ENCODE results near the gene NECTIN2.

NECTIN2 gene

DNA sequence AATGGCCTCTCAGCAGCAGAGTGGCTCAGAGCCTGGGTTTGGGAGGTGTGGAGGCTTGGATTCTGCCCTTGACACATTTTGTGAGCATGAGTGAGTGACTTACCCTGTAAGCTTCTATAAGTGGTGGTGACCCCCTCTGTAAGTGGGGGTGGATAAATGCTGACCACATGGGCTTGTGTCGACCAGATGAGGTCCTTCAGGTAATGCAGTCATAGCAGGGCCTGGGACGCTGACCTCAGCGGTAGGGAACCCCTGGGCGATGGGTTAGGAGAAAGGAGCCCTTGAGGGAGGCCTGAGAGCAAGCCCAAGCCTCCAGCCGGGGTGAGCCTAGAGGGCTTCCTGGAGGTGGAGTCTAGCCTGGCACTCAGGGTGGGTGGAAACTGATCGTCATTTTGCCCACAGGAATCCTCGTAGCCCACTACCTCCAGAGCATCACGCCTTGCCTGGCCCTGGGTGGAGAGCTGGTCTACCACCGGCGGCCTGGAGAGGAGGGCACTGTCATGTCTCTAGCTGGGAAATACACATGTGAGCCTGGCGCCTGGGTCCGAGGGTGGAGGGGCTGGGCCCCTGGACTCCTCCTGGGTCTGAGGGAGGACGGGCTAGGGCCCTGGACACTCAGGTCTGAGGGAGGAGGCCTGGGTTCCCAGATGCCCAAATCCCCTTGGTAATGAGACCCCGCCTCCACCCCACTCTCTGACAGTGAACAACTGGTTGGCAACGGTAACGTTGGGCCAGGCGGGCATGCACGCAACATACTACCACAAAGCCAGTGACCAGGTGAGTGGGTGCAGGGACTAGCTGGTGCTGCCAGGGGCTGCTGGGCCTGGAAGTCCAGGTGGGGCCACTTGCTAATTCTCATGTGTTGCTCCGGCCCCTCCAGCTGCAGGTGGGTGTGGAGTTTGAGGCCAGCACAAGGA is 54.5 kb downstream of the NECTIN2 start:
- Histone ChIP-seq H3K27ac (ENCODE audit: low read length) (no peak overlapping the region), H3K4me3 (ENCODE audit: low read length in 2 of 2) (no peak overlapping the region), H3K9ac (ENCODE audit: low read length in 2 of 2) (no peak overlapping the region), H3K9me3 (ENCODE audit: control insufficient read depth in 2 of 2, low read length in 2 of 2) (no peaks in the 10 kb centered on the region), H3K4me1 (ENCODE audit: control insufficient read depth, insufficient read depth, low read length) (no peaks in the 10 kb centered on the region), H3K27me3 (ENCODE audit: control insufficient read depth in 1 of 2, insufficient read depth in 2 of 2, low read length in 2 of 2) (peaks cover 3 to 10% of the 10 kb centered on the region in 2 donors), H3K36me3 (ENCODE audit: control insufficient read depth in 2 of 2, insufficient read depth in 2 of 2, low read length in 2 of 2) (peaks cover 33 to 41% of the 10 kb centered on the region in 2 donors)

DNA sequence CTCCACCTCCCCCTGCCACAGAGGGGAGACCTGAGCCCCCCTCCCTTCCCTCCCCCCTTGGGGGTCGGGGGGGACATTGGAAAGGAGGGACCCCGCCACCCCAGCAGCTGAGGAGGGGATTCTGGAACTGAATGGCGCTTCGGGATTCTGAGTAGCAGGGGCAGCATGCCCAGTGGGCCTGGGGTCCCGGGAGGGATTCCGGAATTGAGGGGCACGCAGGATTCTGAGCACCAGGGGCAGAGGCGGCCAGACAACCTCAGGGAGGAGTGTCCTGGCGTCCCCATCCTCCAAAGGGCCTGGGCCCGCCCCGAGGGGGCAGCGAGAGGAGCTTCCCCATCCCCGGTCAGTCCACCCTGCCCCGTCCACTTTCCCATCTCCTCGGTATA is 57.1 kb downstream of the NECTIN2 start:
- Histone ChIP-seq H3K4me1 (ENCODE audit: control insufficient read depth, insufficient read depth, low read length) (peaks cover 3% of the 10 kb centered on the region), H3K27ac (ENCODE audit: low read length) (no peak overlapping the region), H3K36me3 (ENCODE audit: control insufficient read depth in 2 of 2, insufficient read depth in 2 of 2, low read length in 2 of 2) (peaks cover 11 to 20% of the 10 kb centered on the region in 2 donors)

DNA sequence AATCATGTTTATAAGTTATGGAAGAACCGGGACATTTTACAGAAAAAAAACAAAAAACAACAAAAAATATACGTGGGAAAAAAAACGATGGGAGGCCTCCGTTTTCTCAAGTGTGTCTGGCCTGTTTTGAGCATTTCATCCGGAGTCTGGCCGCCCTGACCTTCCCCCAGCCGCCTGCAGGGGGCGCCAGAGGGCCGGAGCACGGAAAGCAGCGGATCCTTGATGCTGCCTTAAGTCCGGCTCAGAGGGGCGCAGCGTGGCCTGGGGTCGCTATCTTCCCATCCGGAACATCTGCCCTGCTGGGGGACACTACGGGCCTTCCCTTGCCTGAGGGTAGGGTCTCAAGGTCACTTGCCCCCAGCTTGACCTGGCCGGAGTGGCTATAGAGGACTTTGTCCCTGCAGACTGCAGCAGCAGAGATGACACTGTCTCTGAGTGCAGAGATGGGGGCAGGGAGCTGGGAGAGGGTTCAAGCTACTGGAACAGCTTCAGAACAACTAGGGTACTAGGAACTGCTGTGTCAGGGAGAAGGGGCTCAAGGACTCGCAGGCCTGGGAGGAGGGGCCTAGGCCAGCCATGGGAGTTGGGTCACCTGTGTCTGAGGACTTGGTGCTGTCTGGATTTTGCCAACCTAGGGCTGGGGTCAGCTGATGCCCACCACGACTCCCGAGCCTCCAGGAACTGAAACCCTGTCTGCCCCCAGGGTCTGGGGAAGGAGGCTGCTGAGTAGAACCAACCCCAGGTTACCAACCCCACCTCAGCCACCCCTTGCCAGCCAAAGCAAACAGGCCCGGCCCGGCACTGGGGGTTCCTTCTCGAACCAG is 57.7 kb downstream of the NECTIN2 start:
- peaks cover 3% of the 10 kb centered on the region for H3K4me1 ChIP-seq (ENCODE audit: control insufficient read depth, insufficient read depth, low read length)
- H3K27ac ChIP-seq (ENCODE audit: low read length) = no peak overlapping the region
- peak overlapping the region in 1 of 2 donors; percentile 8 for H3K4me3 ChIP-seq (ENCODE audit: low read length in 2 of 2)
- H3K9me3 ChIP-seq (ENCODE audit: control insufficient read depth in 2 of 2, low read length in 2 of 2) = no peaks in the 10 kb centered on the region
- no peak overlapping the region for H3K9ac ChIP-seq (ENCODE audit: low read length in 2 of 2)
- peaks cover 22% of the 10 kb centered on the region in 2 donors for H3K27me3 ChIP-seq (ENCODE audit: control insufficient read depth in 1 of 2, insufficient read depth in 2 of 2, low read length in 2 of 2)
- H3K36me3 ChIP-seq (ENCODE audit: control insufficient read depth in 2 of 2, insufficient read depth in 2 of 2, low read length in 2 of 2) = peaks cover 11 to 19% of the 10 kb centered on the region in 2 donors

More for the DNA sequence above, 57.1 kb downstream of the NECTIN2 start:
- Histone ChIP-seq H3K9me3 (ENCODE audit: control insufficient read depth in 2 of 2, low read length in 2 of 2) (no peaks in the 10 kb centered on the region), H3K9ac (ENCODE audit: low read length in 2 of 2) (no peak overlapping the region), H3K27me3 (ENCODE audit: control insufficient read depth in 1 of 2, insufficient read depth in 2 of 2, low read length in 2 of 2) (peaks cover 22% of the 10 kb centered on the region in 2 donors), H3K4me3 (ENCODE audit: low read length in 2 of 2) (no peak overlapping the region)

DNA sequence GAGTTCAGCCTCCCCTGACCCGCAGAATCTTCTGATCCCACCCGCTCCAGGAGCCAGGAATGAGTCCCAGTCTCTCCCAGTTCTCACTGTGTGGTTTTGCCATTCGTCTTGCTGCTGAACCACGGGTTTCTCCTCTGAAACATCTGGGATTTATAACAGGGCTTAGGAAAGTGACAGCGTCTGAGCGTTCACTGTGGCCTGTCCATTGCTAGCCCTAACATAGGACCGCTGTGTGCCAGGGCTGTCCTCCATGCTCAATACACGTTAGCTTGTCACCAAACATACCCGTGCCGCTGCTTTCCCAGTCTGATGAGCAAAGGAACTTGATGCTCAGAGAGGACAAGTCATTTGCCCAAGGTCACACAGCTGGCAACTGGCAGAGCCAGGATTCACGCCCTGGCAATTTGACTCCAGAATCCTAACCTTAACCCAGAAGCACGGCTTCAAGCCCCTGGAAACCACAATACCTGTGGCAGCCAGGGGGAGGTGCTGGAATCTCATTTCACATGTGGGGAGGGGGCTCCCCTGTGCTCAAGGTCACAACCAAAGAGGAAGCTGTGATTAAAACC is 58.4 kb downstream of the NECTIN2 start:
- H3K9me3 ChIP-seq (ENCODE audit: control insufficient read depth in 2 of 2, low read length in 2 of 2) = no peaks in the 10 kb centered on the region
- peaks cover 11 to 19% of the 10 kb centered on the region in 2 donors for H3K36me3 ChIP-seq (ENCODE audit: control insufficient read depth in 2 of 2, insufficient read depth in 2 of 2, low read length in 2 of 2)
- peaks cover 22% of the 10 kb centered on the region in 2 donors for H3K27me3 ChIP-seq (ENCODE audit: control insufficient read depth in 1 of 2, insufficient read depth in 2 of 2, low read length in 2 of 2)
- peaks cover 3% of the 10 kb centered on the region for H3K4me1 ChIP-seq (ENCODE audit: control insufficient read depth, insufficient read depth, low read length)
- no peak overlapping the region for H3K4me3 ChIP-seq (ENCODE audit: low read length in 2 of 2)
- no peak overlapping the region for H3K27ac ChIP-seq (ENCODE audit: low read length)
- no peak overlapping the region for H3K9ac ChIP-seq (ENCODE audit: low read length in 2 of 2)

DNA sequence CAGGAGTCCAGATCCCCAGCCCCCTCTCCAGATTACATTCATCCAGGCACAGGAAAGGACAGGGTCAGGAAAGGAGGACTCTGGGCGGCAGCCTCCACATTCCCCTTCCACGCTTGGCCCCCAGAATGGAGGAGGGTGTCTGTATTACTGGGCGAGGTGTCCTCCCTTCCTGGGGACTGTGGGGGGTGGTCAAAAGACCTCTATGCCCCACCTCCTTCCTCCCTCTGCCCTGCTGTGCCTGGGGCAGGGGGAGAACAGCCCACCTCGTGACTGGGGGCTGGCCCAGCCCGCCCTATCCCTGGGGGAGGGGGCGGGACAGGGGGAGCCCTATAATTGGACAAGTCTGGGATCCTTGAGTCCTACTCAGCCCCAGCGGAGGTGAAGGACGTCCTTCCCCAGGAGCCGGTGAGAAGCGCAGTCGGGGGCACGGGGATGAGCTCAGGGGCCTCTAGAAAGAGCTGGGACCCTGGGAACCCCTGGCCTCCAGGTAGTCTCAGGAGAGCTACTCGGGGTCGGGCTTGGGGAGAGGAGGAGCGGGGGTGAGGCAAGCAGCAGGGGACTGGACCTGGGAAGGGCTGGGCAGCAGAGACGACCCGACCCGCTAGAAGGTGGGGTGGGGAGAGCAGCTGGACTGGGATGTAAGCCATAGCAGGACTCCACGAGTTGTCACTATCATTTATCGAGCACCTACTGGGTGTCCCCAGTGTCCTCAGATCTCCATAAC is 59.5 kb downstream of the NECTIN2 start, which contains the start of gene APOE:
Gene APOE (plus strand): TSS at position 360 of the 724 bp plus-strand sequence. CDS start 829 bp downstream, outside the sequence.
- peaks cover 3 to 10% of the 10 kb centered on the region in 2 donors for H3K36me3 ChIP-seq (ENCODE audit: control insufficient read depth in 2 of 2, insufficient read depth in 2 of 2, low read length in 2 of 2)
- peak within 1 kb of the TSS in 1 of 2 donors; percentile 22 for H3K4me3 ChIP-seq (ENCODE audit: low read length in 2 of 2)
- H3K4me1 ChIP-seq (ENCODE audit: control insufficient read depth, insufficient read depth, low read length) = peaks cover 3% of the 10 kb centered on the region
- no peak within 1 kb of the TSS for H3K27ac ChIP-seq (ENCODE audit: low read length)
- H3K27me3 ChIP-seq (ENCODE audit: control insufficient read depth in 1 of 2, insufficient read depth in 2 of 2, low read length in 2 of 2) = peaks cover 22% of the 10 kb centered on the region in 2 donors
- H3K9me3 ChIP-seq (ENCODE audit: control insufficient read depth in 2 of 2, low read length in 2 of 2) = no peaks in the 10 kb centered on the region
- H3K9ac ChIP-seq (ENCODE audit: low read length in 2 of 2) = peak within 1 kb of the TSS in 1 of 2 donors; percentile 21

DNA sequence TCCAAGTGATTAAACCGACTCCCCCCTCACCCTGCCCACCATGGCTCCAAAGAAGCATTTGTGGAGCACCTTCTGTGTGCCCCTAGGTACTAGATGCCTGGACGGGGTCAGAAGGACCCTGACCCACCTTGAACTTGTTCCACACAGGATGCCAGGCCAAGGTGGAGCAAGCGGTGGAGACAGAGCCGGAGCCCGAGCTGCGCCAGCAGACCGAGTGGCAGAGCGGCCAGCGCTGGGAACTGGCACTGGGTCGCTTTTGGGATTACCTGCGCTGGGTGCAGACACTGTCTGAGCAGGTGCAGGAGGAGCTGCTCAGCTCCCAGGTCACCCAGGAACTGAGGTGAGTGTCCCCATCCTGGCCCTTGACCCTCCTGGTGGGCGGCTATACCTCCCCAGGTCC is 61.5 kb downstream of the NECTIN2 start:
- Histone ChIP-seq H3K4me3 (ENCODE audit: low read length in 2 of 2) (no peak overlapping the region), H3K27me3 (ENCODE audit: control insufficient read depth in 1 of 2, insufficient read depth in 2 of 2, low read length in 2 of 2) (peaks cover 22 to 25% of the 10 kb centered on the region in 2 donors), H3K4me1 (ENCODE audit: control insufficient read depth, insufficient read depth, low read length) (peaks cover 6% of the 10 kb centered on the region), H3K9ac (ENCODE audit: low read length in 2 of 2) (no peak overlapping the region), H3K27ac (ENCODE audit: low read length) (no peak overlapping the region), H3K36me3 (ENCODE audit: control insufficient read depth in 2 of 2, insufficient read depth in 2 of 2, low read length in 2 of 2) (peaks cover 0 to 2% of the 10 kb centered on the region in 2 donors), H3K9me3 (ENCODE audit: control insufficient read depth in 2 of 2, low read length in 2 of 2) (no peaks in the 10 kb centered on the region)

DNA sequence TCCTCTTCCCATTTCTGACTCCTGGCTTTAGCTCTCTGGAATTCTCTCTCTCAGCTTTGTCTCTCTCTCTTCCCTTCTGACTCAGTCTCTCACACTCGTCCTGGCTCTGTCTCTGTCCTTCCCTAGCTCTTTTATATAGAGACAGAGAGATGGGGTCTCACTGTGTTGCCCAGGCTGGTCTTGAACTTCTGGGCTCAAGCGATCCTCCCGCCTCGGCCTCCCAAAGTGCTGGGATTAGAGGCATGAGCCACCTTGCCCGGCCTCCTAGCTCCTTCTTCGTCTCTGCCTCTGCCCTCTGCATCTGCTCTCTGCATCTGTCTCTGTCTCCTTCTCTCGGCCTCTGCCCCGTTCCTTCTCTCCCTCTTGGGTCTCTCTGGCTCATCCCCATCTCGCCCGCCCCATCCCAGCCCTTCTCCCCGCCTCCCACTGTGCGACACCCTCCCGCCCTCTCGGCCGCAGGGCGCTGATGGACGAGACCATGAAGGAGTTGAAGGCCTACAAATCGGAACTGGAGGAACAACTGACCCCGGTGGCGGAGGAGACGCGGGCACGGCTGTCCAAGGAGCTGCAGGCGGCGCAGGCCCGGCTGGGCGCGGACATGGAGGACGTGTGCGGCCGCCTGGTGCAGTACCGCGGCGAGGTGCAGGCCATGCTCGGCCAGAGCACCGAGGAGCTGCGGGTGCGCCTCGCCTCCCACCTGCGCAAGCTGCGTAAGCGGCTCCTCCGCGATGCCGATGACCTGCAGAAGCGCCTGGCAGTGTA is 62.2 kb downstream of the NECTIN2 start:
- Histone ChIP-seq H3K4me1 (ENCODE audit: control insufficient read depth, insufficient read depth, low read length) (peaks cover 6% of the 10 kb centered on the region), H3K9me3 (ENCODE audit: control insufficient read depth in 2 of 2, low read length in 2 of 2) (no peaks in the 10 kb centered on the region), H3K27ac (ENCODE audit: low read length) (no peak overlapping the region), H3K27me3 (ENCODE audit: control insufficient read depth in 1 of 2, insufficient read depth in 2 of 2, low read length in 2 of 2) (peaks cover 22 to 25% of the 10 kb centered on the region in 2 donors), H3K36me3 (ENCODE audit: control insufficient read depth in 2 of 2, insufficient read depth in 2 of 2, low read length in 2 of 2) (no peaks in the 10 kb centered on the region), H3K9ac (ENCODE audit: low read length in 2 of 2) (no peak overlapping the region), H3K4me3 (ENCODE audit: low read length in 2 of 2) (no peak overlapping the region)

DNA sequence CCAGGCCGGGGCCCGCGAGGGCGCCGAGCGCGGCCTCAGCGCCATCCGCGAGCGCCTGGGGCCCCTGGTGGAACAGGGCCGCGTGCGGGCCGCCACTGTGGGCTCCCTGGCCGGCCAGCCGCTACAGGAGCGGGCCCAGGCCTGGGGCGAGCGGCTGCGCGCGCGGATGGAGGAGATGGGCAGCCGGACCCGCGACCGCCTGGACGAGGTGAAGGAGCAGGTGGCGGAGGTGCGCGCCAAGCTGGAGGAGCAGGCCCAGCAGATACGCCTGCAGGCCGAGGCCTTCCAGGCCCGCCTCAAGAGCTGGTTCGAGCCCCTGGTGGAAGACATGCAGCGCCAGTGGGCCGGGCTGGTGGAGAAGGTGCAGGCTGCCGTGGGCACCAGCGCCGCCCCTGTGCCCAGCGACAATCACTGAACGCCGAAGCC is 62.8 kb downstream of the NECTIN2 start:
- no peaks in the 10 kb centered on the region for H3K9me3 ChIP-seq (ENCODE audit: control insufficient read depth in 2 of 2, low read length in 2 of 2)
- peaks cover 22 to 25% of the 10 kb centered on the region in 2 donors for H3K27me3 ChIP-seq (ENCODE audit: control insufficient read depth in 1 of 2, insufficient read depth in 2 of 2, low read length in 2 of 2)
- H3K9ac ChIP-seq (ENCODE audit: low read length in 2 of 2) = no peak overlapping the region
- H3K4me3 ChIP-seq (ENCODE audit: low read length in 2 of 2) = no peak overlapping the region
- H3K27ac ChIP-seq (ENCODE audit: low read length) = no peak overlapping the region
- H3K4me1 ChIP-seq (ENCODE audit: control insufficient read depth, insufficient read depth, low read length) = peaks cover 6% of the 10 kb centered on the region
- H3K36me3 ChIP-seq (ENCODE audit: control insufficient read depth in 2 of 2, insufficient read depth in 2 of 2, low read length in 2 of 2) = no peaks in the 10 kb centered on the region

DNA sequence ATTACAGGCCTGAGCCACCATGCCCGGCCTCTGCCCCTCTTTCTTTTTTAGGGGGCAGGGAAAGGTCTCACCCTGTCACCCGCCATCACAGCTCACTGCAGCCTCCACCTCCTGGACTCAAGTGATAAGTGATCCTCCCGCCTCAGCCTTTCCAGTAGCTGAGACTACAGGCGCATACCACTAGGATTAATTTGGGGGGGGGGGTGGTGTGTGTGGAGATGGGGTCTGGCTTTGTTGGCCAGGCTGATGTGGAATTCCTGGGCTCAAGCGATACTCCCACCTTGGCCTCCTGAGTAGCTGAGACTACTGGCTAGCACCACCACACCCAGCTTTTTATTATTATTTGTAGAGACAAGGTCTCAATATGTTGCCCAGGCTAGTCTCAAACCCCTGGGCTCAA is 63.7 kb downstream of the NECTIN2 start:
- H3K4me3 ChIP-seq (ENCODE audit: low read length in 2 of 2) = no peak overlapping the region
- H3K27me3 ChIP-seq (ENCODE audit: control insufficient read depth in 1 of 2, insufficient read depth in 2 of 2, low read length in 2 of 2) = peaks cover 21 to 22% of the 10 kb centered on the region in 2 donors
- no peak overlapping the region for H3K9ac ChIP-seq (ENCODE audit: low read length in 2 of 2)
- H3K4me1 ChIP-seq (ENCODE audit: control insufficient read depth, insufficient read depth, low read length) = peaks cover 6% of the 10 kb centered on the region
- H3K27ac ChIP-seq (ENCODE audit: low read length) = no peak overlapping the region
- H3K9me3 ChIP-seq (ENCODE audit: control insufficient read depth in 2 of 2, low read length in 2 of 2) = no peaks in the 10 kb centered on the region
- H3K36me3 ChIP-seq (ENCODE audit: control insufficient read depth in 2 of 2, insufficient read depth in 2 of 2, low read length in 2 of 2) = no peaks in the 10 kb centered on the region
